ENCODE results near the gene NVL. TPM values are rescaled to one million over a fixed set of nuclear protein-coding genes. Genes with fewer than 3 reads are reported as not detected.

The NVL gene
- total RNA-seq, 1 donor from 2014 or later, result 36.2 TPM

DNA sequence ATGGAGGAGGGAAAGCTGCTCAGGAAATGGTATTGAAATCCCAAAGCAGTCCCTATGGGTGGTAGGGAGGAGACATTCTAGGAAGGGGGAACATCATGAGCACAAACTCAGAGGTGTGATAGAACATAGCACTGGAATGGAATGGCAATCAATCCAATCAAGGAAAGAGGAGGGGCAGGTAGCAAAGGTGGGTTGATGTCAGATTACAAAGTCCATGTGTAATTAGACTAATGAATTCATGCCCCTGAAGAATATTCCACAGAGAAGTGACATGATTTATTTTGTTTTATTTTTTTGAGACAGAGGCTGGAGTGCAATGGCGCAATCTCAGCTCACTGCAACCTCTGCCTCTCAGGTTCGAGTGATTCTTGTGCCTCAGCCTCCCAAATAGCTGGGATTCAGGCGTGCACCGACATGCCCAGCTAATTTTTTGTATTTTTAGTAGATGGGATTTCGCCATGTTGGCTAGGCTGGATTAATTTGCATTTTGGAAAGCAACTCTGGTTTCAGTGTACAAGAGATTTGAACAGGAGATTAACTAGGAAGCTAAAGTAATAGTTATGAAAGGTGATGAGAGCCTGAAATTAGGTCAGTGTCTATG is 110.9 kb downstream of the NVL start:
- no peak overlapping the region for H3K4me2 ChIP-seq (ENCODE audit: low read length)
- H3K27ac Mint-ChIP-seq (ENCODE audit: unreplicated experiment), result no peak overlapping the region
- H3K36me3 Mint-ChIP-seq (ENCODE audit: low read depth, unreplicated experiment), result no peaks in the 10 kb centered on the region
- TF ChIP-seq, protein P1, sequence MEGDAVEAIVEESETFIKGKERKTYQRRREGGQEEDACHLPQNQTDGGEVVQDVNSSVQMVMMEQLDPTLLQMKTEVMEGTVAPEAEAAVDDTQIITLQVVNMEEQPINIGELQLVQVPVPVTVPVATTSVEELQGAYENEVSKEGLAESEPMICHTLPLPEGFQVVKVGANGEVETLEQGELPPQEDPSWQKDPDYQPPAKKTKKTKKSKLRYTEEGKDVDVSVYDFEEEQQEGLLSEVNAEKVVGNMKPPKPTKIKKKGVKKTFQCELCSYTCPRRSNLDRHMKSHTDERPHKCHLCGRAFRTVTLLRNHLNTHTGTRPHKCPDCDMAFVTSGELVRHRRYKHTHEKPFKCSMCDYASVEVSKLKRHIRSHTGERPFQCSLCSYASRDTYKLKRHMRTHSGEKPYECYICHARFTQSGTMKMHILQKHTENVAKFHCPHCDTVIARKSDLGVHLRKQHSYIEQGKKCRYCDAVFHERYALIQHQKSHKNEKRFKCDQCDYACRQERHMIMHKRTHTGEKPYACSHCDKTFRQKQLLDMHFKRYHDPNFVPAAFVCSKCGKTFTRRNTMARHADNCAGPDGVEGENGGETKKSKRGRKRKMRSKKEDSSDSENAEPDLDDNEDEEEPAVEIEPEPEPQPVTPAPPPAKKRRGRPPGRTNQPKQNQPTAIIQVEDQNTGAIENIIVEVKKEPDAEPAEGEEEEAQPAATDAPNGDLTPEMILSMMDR (IDR thresholded peaks at IDR 0.05; ENCODE audit: insufficient read depth, low read depth, low read length), result no peak
- no peak for TF ChIP-seq EZH2 (IDR thresholded peaks at IDR 0.05; ENCODE audit: insufficient read depth, low read length)
- H3K9me3 ChIP-seq (ENCODE audit: insufficient read depth, low read depth, low read length), result no peaks in the 10 kb centered on the region
- H3K36me3 ChIP-seq (ENCODE audit: insufficient read depth, low read length), result no peaks in the 10 kb centered on the region
- no peak overlapping the region for H3K4me3 ChIP-seq (ENCODE audit: insufficient read depth, low read depth, low read length)
- no peak overlapping the region for H3K27ac ChIP-seq (ENCODE audit: low read depth, low read length)
- H3K9me3 Mint-ChIP-seq (ENCODE audit: unreplicated experiment), result no peaks in the 10 kb centered on the region
- H3K27me3 Mint-ChIP-seq (ENCODE audit: low read depth, unreplicated experiment), result no peaks in the 10 kb centered on the region
- DNase-seq (ENCODE audit: low read depth) (no peak), FAIRE-seq (no peak)
- no peaks in the 10 kb centered on the region for H3K27me3 ChIP-seq (ENCODE audit: insufficient read depth, low read length)
- no peak overlapping the region for H3K9ac ChIP-seq (ENCODE audit: low read length)
- peaks cover 19% of the 10 kb centered on the region for H3K4me1 Mint-ChIP-seq (ENCODE audit: low read depth, unreplicated experiment)
- H3K79me2 ChIP-seq (ENCODE audit: insufficient read depth, low read length), result no peaks in the 10 kb centered on the region
- no peak overlapping the region for H2AFZ ChIP-seq (ENCODE audit: low read depth, low read length)
- H3K4me3 Mint-ChIP-seq (ENCODE audit: unreplicated experiment), result no peak overlapping the region
- H4K20me1 ChIP-seq (ENCODE audit: insufficient read depth, low read length), result no peaks in the 10 kb centered on the region
- H3K4me1 ChIP-seq (ENCODE audit: insufficient read depth, low read length), result peaks cover 10% of the 10 kb centered on the region

DNA sequence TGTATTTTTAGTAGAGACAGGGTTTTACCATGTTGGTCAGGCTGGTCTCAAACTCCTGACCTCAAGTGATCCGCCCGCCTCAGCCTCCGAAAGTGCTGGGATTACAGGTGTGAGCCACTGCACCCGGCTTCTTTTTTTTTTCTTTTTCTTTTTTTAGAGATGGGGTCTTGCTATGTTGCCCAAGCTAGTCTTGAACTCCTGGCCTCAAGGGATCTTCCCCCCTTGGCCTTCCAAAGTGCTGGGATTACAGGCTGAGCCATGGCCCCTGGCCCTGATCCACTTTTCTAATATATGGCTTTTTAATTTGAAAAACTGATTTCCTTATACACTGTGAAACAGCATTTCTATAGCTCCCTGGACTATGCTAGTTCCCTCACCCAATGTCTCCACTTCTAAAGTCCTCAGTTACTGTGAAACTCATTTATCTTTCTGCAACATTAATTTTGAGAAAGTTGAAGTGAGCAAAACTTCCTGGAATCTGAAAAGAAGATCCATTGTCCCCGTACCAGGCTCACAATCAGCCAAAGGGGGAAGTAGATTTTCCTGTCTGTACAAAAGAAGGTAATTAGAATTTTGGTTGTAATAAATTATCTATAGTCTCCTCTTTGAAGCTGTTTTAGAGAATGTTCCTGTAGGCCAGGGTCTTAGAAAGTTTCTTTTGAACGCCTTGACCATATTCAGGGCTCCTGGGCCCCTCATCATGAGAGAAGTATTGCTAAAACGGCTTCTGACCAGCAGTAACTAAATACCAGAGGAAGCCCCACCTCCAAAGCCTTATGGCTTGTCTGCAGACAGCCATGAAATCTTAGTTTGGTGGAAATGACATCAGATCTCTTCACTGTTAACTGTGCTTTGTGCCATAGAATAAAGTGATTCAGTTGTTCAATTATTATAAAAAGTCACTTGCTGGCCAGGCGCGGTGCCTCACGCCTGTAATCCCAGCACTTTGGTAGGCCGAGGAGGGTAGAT is 112.0 kb downstream of the NVL start:
- Mint-ChIP-seq H3K9me3 (ENCODE audit: unreplicated experiment) (no peaks in the 10 kb centered on the region), H3K36me3 (ENCODE audit: low read depth, unreplicated experiment) (no peaks in the 10 kb centered on the region), H3K4me1 (ENCODE audit: low read depth, unreplicated experiment) (peaks cover 19% of the 10 kb centered on the region), H3K4me3 (ENCODE audit: unreplicated experiment) (no peak overlapping the region), H3K27me3 (ENCODE audit: low read depth, unreplicated experiment) (no peaks in the 10 kb centered on the region), H3K27ac (ENCODE audit: unreplicated experiment) (no peak overlapping the region)
- DNase-seq (ENCODE audit: low read depth) (no peak), FAIRE-seq (no peak)
- Histone ChIP-seq H3K4me1 (ENCODE audit: insufficient read depth, low read length) (no peaks in the 10 kb centered on the region), H3K9ac (ENCODE audit: low read length) (no peak overlapping the region), H4K20me1 (ENCODE audit: insufficient read depth, low read length) (no peaks in the 10 kb centered on the region), H3K36me3 (ENCODE audit: insufficient read depth, low read length) (no peaks in the 10 kb centered on the region), H3K79me2 (ENCODE audit: insufficient read depth, low read length) (no peaks in the 10 kb centered on the region), H3K4me3 (ENCODE audit: insufficient read depth, low read depth, low read length) (no peak overlapping the region), H3K27ac (ENCODE audit: low read depth, low read length) (no peak overlapping the region), H3K4me2 (ENCODE audit: low read length) (no peak overlapping the region), H2AFZ (ENCODE audit: low read depth, low read length) (no peak overlapping the region), H3K9me3 (ENCODE audit: insufficient read depth, low read depth, low read length) (no peaks in the 10 kb centered on the region), H3K27me3 (ENCODE audit: insufficient read depth, low read length) (no peaks in the 10 kb centered on the region)
- TF ChIP-seq, protein P1 (IDR thresholded peaks at IDR 0.05; ENCODE audit: insufficient read depth, low read depth, low read length), result no peak
- no peak for TF ChIP-seq EZH2 (IDR thresholded peaks at IDR 0.05; ENCODE audit: insufficient read depth, low read length)

Measured in astrocyte (in vitro differentiated cells and primary cell).